ENCODE data around the gene MRS2.

The MRS2 gene

DNA sequence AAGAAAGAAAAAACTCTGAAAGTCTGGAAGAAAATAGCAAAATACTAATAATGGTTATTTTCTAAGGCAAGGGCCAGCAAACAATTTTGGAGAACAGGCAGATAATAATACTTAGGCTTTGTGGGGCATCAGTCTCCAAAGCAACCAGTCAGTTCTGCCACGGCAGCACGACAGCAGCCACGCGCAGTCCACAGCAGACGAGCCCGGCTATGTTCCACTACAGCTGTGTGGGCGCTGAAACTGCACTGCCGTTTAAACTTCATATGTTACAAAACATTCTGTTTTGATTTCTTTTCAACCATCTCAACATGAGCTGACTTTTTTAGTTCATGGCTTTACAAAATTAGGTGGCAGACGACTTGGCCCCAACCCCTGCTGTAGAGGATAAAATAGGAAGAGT lies 29.9 kb downstream of the MRS2 start:
- DNase-seq: no peak

DNA sequence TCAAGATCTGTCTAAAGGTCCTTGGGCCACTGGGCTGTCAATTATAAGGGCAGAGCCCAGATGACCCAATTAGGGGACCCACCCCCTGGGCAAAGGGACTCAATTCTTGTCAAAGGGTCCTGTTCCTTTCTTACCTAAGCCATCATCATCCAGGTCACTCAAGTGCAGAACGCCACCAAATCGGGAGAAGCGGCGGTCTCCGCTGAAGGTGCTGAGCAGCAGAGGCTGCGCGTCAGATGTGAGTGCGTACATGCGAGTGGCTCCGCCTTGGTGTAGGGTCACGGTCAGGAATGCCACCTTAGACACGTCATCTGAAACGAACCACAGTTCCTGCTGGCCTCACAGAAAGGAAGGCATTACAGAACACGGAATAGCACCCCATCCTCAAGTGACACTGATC lies 34.2 kb downstream of the MRS2 start:
- no peak for DNase-seq

GRCh38 chr6:24439858-24440539 lies 37.3 kb downstream of the MRS2 start:
- no peak for DNase-seq

GRCh38 chr6:24440897-24441598 lies 38.3 kb downstream of the MRS2 start:
- DNase-seq: no peak

DNA sequence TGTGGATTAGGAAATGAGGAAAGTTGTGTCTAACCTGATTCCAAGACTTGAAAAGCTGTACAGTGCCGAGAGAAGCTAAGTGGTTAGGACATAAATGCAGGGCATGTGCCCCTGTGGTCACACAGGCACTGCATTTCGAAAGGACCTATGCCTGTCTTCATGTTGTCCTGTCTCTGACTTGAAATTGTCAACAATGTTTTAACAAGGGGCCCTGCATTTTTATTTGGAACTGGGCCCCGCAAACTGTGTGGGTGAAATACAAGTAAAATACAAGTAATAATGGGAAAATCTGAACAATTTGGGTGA lies 38.8 kb downstream of the MRS2 start:
- DNase-seq: no peak

DNA sequence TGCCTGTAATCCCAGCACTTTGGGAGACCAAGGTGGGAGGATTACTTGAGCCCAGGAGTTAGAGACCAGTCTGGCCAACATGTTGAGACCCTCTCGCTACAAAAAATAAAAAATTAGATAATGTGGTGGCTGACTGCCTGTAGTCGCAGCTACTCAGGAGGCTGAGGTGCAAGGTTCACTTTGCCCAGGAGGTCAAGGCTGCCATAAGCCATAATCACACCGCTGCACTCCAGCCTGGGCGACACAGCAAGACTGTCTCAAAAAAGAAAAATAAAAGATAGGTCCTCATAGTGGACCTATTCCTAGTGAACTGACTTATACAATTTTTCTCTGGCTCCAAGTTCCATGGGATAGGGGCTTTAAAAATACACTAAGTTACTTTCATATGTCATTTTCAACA lies 41.9 kb downstream of the MRS2 start:
- DNase-seq: no peak

DNA sequence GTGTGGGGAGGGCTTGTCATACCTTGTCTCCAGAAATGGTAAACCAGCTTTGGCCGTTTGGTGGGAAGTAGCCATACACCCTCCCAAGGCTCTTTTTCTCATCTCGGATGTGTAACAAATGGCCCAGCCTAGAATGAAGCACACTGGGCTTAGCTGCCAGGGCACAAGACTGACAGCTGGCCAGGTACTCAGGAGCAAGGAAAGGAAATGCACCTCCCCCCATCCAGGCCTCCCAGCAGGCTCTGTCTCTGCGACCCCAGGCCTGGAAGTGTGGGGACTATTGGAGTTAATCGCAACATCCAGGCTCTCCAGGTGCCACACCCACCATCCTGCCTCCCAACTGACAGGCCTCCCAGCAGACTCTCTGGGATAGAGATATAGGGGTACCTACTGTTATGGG lies 43.0 kb downstream of the MRS2 start:
- DNase-seq: no peak

- no peak for DNase-seq
Measured at GRCh38 chr6:24446670-24447069, 43.9 kb downstream of the MRS2 start.

DNA sequence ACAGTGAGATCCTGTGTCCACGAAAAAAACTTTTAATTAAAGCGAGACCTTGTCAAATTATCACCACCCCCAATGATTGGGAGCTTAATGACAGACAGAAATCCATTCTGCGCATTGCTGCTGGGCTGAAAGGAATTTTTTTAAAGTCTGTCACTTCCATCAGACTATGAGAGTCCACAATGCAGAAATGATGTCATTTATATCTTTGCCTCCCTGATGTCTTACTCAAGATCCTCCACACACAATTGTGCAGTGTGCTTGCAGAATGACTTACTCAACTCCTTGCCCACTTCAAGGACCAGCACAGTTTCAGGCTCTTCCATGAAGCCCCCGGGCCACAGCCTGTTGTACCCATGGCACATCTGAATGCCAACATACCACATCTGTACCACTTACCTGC lies 45.7 kb downstream of the MRS2 start:
- no peak for DNase-seq

DNA sequence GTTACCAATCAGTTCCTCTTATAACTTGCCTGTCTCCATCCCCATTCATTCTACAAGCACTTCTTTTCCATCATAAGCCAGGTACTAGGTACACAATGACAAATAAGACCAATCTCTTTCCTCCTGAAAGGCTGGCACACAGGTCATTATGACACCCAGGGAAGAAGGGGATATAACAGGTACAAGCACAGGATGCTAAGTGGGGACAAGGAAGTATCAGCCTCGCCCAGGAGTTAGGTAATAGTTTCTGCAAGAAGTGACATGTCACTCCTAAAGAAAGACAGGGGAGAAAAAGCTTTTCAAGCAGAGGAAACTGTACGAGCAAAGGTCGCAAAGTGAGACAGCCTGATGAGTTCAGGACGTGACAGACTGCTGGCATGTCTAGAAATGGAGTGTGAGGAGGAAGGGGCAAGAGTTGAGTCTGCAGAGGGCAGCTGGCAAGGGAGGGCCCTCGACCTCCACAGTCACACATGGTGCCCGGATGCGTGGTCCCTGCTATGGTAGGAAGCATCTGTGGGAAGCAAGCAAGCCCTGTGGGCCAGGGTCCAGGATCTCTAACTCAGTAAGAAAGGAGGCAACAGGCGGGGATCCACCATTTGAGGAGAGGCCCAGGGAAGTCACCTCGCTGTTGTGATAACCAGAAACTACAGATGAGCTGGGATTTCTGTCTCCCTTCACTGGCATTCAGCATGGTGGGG lies 46.2 kb downstream of the MRS2 start:
- DNase-seq: no peak

- DNase-seq: no peak
Measured at GRCh38 chr6:24451581-24452388, 49.0 kb downstream of the MRS2 start.

DNA sequence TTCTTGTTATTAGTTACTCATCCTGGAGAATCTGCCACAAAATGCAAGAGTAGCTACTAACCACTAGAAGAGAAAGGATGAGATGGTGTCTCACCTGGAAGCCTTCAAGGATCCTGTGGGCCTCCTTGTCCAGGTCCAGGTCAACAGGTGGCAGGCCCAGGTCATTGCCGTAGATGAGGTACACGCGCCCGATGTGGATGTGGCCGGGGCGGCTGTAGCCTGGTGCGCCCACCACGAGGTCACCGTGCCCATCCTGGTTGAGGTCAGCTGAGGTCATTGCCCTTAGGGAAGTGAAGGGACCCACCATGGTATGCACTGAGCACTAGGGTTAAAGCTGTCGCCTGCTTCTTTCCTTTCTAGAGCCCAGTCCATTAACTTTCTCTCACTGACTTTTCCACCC lies 51.2 kb downstream of the MRS2 start:
- DNase-seq: no peak

GRCh38 chr6:24454452-24454851 lies 51.7 kb downstream of the MRS2 start:
- DNase-seq: no peak

DNA sequence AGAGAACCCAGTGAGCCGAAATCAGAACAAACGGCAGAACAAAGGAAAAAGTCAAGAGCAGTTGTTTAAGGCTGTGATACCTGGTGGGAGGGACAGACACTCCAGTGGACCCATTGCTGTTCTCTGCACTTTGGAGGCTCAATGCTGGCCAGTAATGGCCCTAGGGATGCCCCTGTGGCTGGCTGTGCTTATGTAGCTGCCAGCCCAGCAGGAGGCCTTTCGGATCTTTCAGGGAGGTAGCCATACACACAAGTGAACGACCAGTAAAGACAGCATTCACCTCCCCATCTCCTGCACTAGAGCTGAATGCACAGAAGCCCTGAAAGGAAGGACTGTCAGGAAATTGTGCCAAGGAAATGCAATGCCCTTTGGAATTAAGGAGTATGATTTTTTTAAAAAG lies 52.3 kb downstream of the MRS2 start:
- DNase-seq: no peak

DNA sequence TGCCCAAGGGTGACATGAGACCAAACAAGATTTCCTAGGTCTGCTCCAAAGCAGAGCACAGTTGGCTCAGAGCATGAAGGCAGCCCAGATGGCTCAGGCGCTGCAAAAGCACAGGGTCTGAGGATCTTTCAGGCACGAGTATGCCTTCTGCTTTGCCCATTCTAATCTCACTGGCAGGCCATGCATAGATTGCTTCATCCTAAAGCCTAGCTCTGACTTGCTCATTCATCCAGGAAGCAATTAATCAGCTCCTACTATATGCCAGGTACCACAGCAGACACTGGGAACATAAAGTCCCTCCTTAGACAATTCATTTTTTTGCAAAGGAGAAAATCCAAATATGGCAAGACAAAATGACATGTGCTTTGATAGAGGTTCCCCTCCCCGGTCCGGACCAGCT lies 55.4 kb downstream of the MRS2 start:
- DNase-seq: no peak

DNA sequence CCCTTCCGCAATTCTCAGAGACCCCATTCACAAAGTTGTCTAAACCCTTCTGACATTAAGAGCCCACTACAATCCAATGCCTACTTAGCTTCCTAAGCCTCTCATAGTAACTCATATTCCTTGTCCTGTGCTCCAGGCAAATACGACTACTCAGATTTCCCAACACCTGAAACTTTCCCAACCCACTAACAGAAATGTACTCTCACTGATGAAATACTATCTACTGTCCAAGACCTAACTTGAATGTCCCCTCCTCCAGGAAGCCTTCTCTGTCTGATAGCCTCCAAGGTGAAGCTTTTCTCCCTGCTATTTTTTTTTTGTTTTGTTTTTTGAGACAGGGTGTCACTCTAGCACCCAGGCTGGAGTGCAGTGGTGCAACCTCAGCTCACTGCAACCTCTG lies 56.2 kb downstream of the MRS2 start:
- DNase-seq: no peak

DNA sequence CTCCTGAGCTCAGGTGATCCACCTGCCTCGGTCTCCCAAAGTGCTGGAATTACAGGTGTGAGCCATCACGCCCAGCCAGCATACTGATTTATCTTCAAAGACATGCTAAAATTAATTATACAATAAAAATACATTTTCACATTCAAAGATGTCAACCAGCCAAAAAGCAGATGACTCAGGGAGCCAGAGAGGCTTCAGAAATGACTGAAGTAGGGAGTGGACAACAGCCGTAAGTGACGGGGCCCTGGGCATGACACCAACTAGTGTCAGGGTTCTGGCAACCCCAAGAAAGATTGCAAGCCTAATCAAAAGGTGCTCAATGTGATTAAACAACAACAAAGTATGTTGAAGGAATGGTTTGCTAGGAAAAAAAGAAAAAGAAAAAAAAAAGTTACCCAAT lies 58.2 kb downstream of the MRS2 start:
- DNase-seq: no peak

DNA sequence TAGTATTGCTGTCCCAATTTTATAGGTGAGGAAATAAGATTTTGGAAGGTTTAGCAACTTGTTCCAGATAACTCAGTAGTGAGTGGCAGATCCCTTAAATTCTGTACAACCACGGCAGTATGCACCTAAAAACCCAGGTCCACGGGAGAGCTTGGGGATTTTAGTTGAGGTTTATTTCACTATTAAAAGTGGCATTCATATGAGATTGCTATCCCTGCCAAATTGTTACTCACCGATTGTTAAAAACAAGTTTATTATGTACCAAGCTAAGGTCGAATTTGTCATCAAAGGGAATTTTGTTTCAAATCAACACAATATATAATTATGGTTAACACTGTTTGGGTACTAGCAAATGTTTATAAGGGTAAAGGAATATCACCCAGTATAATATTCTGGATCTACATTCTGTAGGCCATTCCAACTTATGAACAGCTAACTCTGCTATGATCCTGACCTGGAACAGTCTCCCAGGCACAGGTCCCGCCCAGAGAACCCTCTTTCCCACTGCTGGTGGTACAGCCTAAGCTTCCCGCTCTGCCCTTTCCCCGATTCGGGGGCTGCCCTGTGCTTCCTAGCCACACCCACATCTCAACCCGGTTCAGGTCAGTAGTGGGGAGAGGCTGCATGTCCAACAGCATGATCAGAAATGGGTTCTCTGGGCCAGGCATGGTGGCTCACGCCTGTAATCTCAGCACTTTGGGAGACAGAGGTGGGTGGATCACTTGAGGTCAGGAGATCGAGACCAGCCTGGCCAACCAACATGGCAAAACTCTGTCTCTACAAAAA lies 61.7 kb downstream of the MRS2 start:
- DNase-seq: no peak

DNA sequence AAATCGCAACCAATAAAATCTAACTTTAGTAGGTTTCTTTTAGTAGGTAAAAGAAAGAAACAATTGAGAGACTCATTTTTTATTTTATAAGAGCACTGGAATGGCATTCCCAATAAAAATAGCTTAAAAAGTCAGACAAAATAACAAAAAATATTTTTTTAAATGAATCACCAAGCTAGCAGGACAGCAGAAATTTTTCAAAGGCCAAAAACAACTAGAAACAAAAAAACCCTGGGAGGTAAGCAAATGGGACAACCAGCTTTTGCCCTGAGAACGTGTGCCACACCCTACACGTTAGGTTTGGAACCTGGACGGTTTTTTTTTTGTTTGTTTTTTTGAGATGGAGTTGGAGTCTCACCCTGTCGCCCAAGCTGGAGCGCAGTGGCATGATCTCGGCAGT lies 67.1 kb downstream of the MRS2 start:
- no peak for DNase-seq

- no peak for DNase-seq
Measured at GRCh38 chr6:24472181-24472580, 69.4 kb downstream of the MRS2 start.

Data from stimulated activated CD4-positive, alpha-beta T cell treated with anti-CD3 and anti-CD28 coated beads, Interleukin-2, amount 100 ng/mL, for 48 hours (primary cell).